ENCODE results near the gene OLA1.

The OLA1 gene

GRCh38 chr2:174191342-174192074 lies 56.8 kb downstream of the OLA1 start:
- H3F3A ChIP-seq (ENCODE audit: insufficient read depth) = no peaks in the 10 kb centered on the region
- no peaks in the 10 kb centered on the region for H3K36me3 ChIP-seq (ENCODE audit: low read length)
- no peaks in the 10 kb centered on the region for H3K27me3 ChIP-seq (ENCODE audit: low read length)
- no peaks in the 10 kb centered on the region for H4K20me1 ChIP-seq (ENCODE audit: low read depth, low read length)
- no peak overlapping the region for H2AFZ ChIP-seq (ENCODE audit: low read depth, low read length, severe bottlenecking)
- TF ChIP-seq CTCF (IDR thresholded peaks at IDR 0.05; ENCODE audit: insufficient read depth, low read length, poor library complexity, severe bottlenecking) (no peak), EZH2phosphoT487 (conservative IDR thresholded peaks at IDR 0.05; ENCODE audit: low read length) (no peak)
- no peaks in the 10 kb centered on the region for H3K9me2 ChIP-seq (replicated peaks; ENCODE audit: insufficient read depth, low read length)
- no peaks in the 10 kb centered on the region for H3K9me3 ChIP-seq (ENCODE audit: insufficient read depth, low read length)
- H3K27ac ChIP-seq (ENCODE audit: low read depth, low read length) = no peak overlapping the region
- no peak overlapping the region for H3K9ac ChIP-seq (ENCODE audit: low read length)
- no peak overlapping the region for H3K4me2 ChIP-seq (ENCODE audit: low read depth, low read length, poor library complexity, severe bottlenecking)
- H3K79me2 ChIP-seq (ENCODE audit: insufficient read depth, low read length) = peaks cover 16% of the 10 kb centered on the region
- H3K4me3 ChIP-seq (ENCODE audit: insufficient read depth, low read length, poor library complexity, severe bottlenecking) = no peak overlapping the region

- Histone ChIP-seq H3K9me2 (replicated peaks; ENCODE audit: insufficient read depth, low read length) (no peaks in the 10 kb centered on the region), H3K9ac (ENCODE audit: low read length) (no peak overlapping the region), H3K4me2 (ENCODE audit: low read depth, low read length, poor library complexity, severe bottlenecking) (no peak overlapping the region), H3K27me3 (ENCODE audit: low read length) (no peaks in the 10 kb centered on the region), H3K36me3 (ENCODE audit: low read length) (0 out of 2 replicates have a peak, but pooled peaks cover 3% of the 10 kb centered on the region), H4K20me1 (ENCODE audit: low read depth, low read length) (no peaks in the 10 kb centered on the region), H3K4me3 (ENCODE audit: insufficient read depth, low read length, poor library complexity, severe bottlenecking) (no peak overlapping the region), H3K9me3 (ENCODE audit: insufficient read depth, low read length) (no peaks in the 10 kb centered on the region), H3K79me2 (ENCODE audit: insufficient read depth, low read length) (peaks cover 30% of the 10 kb centered on the region), H3K27ac (ENCODE audit: low read depth, low read length) (no peak overlapping the region), H3F3A (ENCODE audit: insufficient read depth) (no peaks in the 10 kb centered on the region), H2AFZ (ENCODE audit: low read depth, low read length, severe bottlenecking) (no peak overlapping the region)
- TF ChIP-seq CTCF (IDR thresholded peaks at IDR 0.05; ENCODE audit: insufficient read depth, low read length, poor library complexity, severe bottlenecking) (no peak), EZH2phosphoT487 (conservative IDR thresholded peaks at IDR 0.05; ENCODE audit: low read length) (no peak)
Measured at GRCh38 chr2:174184915-174185314, 63.4 kb downstream of the OLA1 start.

- H3F3A ChIP-seq (ENCODE audit: insufficient read depth) = no peaks in the 10 kb centered on the region
- no peak overlapping the region for H3K9ac ChIP-seq (ENCODE audit: low read length)
- 0 out of 2 replicates have a peak, but pooled peaks cover 3% of the 10 kb centered on the region for H3K36me3 ChIP-seq (ENCODE audit: low read length)
- no peak overlapping the region for H3K27ac ChIP-seq (ENCODE audit: low read depth, low read length)
- H3K79me2 ChIP-seq (ENCODE audit: insufficient read depth, low read length) = peaks cover 27% of the 10 kb centered on the region
- no peak overlapping the region for H3K4me2 ChIP-seq (ENCODE audit: low read depth, low read length, poor library complexity, severe bottlenecking)
- H3K9me2 ChIP-seq (replicated peaks; ENCODE audit: insufficient read depth, low read length) = no peaks in the 10 kb centered on the region
- H2AFZ ChIP-seq (ENCODE audit: low read depth, low read length, severe bottlenecking) = no peak overlapping the region
- TF ChIP-seq EZH2phosphoT487 (conservative IDR thresholded peaks at IDR 0.05; ENCODE audit: low read length) = no peak
- H3K9me3 ChIP-seq (ENCODE audit: insufficient read depth, low read length) = no peaks in the 10 kb centered on the region
- H3K4me3 ChIP-seq (ENCODE audit: insufficient read depth, low read length, poor library complexity, severe bottlenecking) = no peak overlapping the region
- H3K27me3 ChIP-seq (ENCODE audit: low read length) = no peaks in the 10 kb centered on the region
- H4K20me1 ChIP-seq (ENCODE audit: low read depth, low read length) = no peaks in the 10 kb centered on the region
Measured at GRCh38 chr2:174184504-174184903, 63.8 kb downstream of the OLA1 start.

GRCh38 chr2:174183076-174183475 lies 65.3 kb downstream of the OLA1 start:
- no peaks in the 10 kb centered on the region for H3F3A ChIP-seq (ENCODE audit: insufficient read depth)
- H3K9me2 ChIP-seq (replicated peaks; ENCODE audit: insufficient read depth, low read length) = no peaks in the 10 kb centered on the region
- no peaks in the 10 kb centered on the region for H3K9me3 ChIP-seq (ENCODE audit: insufficient read depth, low read length)
- no peak overlapping the region for H3K4me2 ChIP-seq (ENCODE audit: low read depth, low read length, poor library complexity, severe bottlenecking)
- no peaks in the 10 kb centered on the region for H3K27me3 ChIP-seq (ENCODE audit: low read length)
- no peak overlapping the region for H3K4me3 ChIP-seq (ENCODE audit: insufficient read depth, low read length, poor library complexity, severe bottlenecking)
- H4K20me1 ChIP-seq (ENCODE audit: low read depth, low read length) = no peaks in the 10 kb centered on the region
- H3K9ac ChIP-seq (ENCODE audit: low read length) = no peak overlapping the region
- TF ChIP-seq EZH2phosphoT487 (conservative IDR thresholded peaks at IDR 0.05; ENCODE audit: low read length) = no peak
- TF ChIP-seq CTCF (IDR thresholded peaks at IDR 0.05; ENCODE audit: insufficient read depth, low read length, poor library complexity, severe bottlenecking) = no peak
- no peak overlapping the region for H2AFZ ChIP-seq (ENCODE audit: low read depth, low read length, severe bottlenecking)
- H3K27ac ChIP-seq (ENCODE audit: low read depth, low read length) = no peak overlapping the region
- H3K36me3 ChIP-seq (ENCODE audit: low read length) = 0 out of 2 replicates have a peak, but pooled peaks cover 3% of the 10 kb centered on the region
- H3K79me2 ChIP-seq (ENCODE audit: insufficient read depth, low read length) = peaks cover 29% of the 10 kb centered on the region; the same call in 1 of the 2 replicates
